HCT116 (cell line): ENCODE measurements around the gene GPC5. TPM values are rescaled to one million over a fixed set of nuclear protein-coding genes. Genes with fewer than 3 reads are reported as not detected.

ENCODE experiments used
- ATAC-seq: fragments of 200-7000 bp; cut with Tn5 transposase; 2 replicates; pipeline ENCODE4 v1.9.1; 2020; ENCODE audit warnings: mild to moderate bottlenecking, moderate library complexity
- BruUV-seq: library from RNA; stranded (reverse); fragments of 400-500 nt; replicated peaks from 2 replicates; lab custom pipeline; 2021; lab: Mats Ljungman, UMichigan
- CTCF ChIA-PET: fragments of 300-600 bp; sonication (Branson Sonifier 250); formaldehyde crosslinking; loops from one replicate; lab custom pipeline; 2021; ENCODE audit warnings: antibody characterized with exemption; lab: Charles Lee
- POLR2A ChIA-PET: fragments of 300-600, 350-600 bp; sonication (Branson Sonifier 250); formaldehyde crosslinking; loops from one replicate; lab custom pipeline; 2021; ENCODE audit warnings: antibody characterized with exemption; lab: Charles Lee
- RAD21 ChIA-PET, 2 experiments: fragments of 300-600 bp; sonication (Branson Sonifier 250); formaldehyde crosslinking; loops; one replicate each; lab custom pipeline; 2023; ENCODE audit warnings: low total read pairs in 2 of 2; ENCODE audit not compliant: uncharacterized antibody in 2 of 2, unreplicated experiment in 2 of 2, low non-redundant PET in 1 of 2; lab: Charles Lee
- DNase-seq: peaks from one replicate; pipeline ENCODE4 v3.0.0-alpha.2; 2010; ENCODE audit warnings: low read depth, low spot score
- H2AFZ ChIP-seq: fragments of 200-600 bp; shearing (Covaris generic), sonication (generic); 2 replicates; pipeline ENCODE4 v1.6.1; 2017; ENCODE audit warnings: low read depth, mixed run types, mixed read lengths, antibody characterized with exemption, low read length; ENCODE audit not compliant: poor library complexity, severe bottlenecking
- H3K27ac ChIP-seq: 2 replicates; pipeline ENCODE4 v1.5.1; 2012; ENCODE audit warnings: low read depth, low read length
- H3K27me3 ChIP-seq: fragments of 200-600 bp; sonication (generic); 2 replicates; pipeline ENCODE4 v1.6.1; 2016; ENCODE audit warnings: mixed run types, low read length, mixed read lengths; ENCODE audit not compliant: insufficient read depth
- H3K36me3 ChIP-seq, 2 experiments: fragments of 200-500 bp in 1 of 2; fragments of 200-600 bp in 1 of 2; sonication (Bioruptor generic) in 1 of 2; sonication (generic) in 1 of 2; 2 replicates each; pipeline versions ENCODE4 v1.5.1 to v1.6.1; 2014 to 2016; ENCODE audit warnings: low read length in 2 of 2, inconsistent platforms in 1 of 2, mixed read lengths in 1 of 2, mixed run types in 1 of 2; ENCODE audit not compliant: insufficient read depth in 2 of 2, control insufficient read depth in 1 of 2
- H3K4me1 ChIP-seq, 2 experiments: fragments of 200-600 bp in 1 of 2; sonication (generic) in 1 of 2; 2 replicates each; pipeline versions ENCODE4 v1.5.1 to v1.6.1; 2012 to 2017; ENCODE audit warnings: low read length in 2 of 2, inconsistent platforms in 1 of 2, mild to moderate bottlenecking in 1 of 2, mixed read lengths in 1 of 2, mixed run types in 1 of 2, moderate library complexity in 1 of 2; ENCODE audit not compliant: insufficient read depth in 2 of 2, control insufficient read depth in 1 of 2
- H3K4me2 ChIP-seq: fragments of 200-600 bp; sonication (generic); 2 replicates; pipeline ENCODE4 v1.6.1; 2017; ENCODE audit warnings: mixed run types, low read length, mixed read lengths
- H3K4me3 ChIP-seq, 2 experiments: fragments of 200-600 bp in 1 of 2; sonication (generic) in 1 of 2; replicated peaks in 1 of 2; 2 replicates each; pipeline ENCODE4 v1.5.1; 2011 to 2016; ENCODE audit warnings: low read length in 2 of 2, control low read depth in 1 of 2, low read depth in 1 of 2, mild to moderate bottlenecking in 1 of 2, mixed read lengths in 1 of 2, mixed run types in 1 of 2
- H3K79me2 ChIP-seq: fragments of 200-600 bp; sonication (generic); 2 replicates; pipeline ENCODE4 v1.6.1; 2017; ENCODE audit warnings: mild to moderate bottlenecking, mixed run types, low read length, moderate library complexity, mixed read lengths; ENCODE audit not compliant: insufficient read depth
- H3K9ac ChIP-seq: fragments of 200-600 bp; sonication (generic); 2 replicates; pipeline ENCODE4 v1.6.1; 2016; ENCODE audit warnings: low read length, mixed read lengths
- H3K9me2 ChIP-seq: fragments of 200-600 bp; sonication (generic), shearing (Covaris generic); 2 replicates; pipeline ENCODE4 v1.6.1; 2017; ENCODE audit warnings: mixed run types, mild to moderate bottlenecking, moderate library complexity; ENCODE audit not compliant: insufficient read depth
- H3K9me3 ChIP-seq, 2 experiments: fragments of 200-500 bp in 1 of 2; fragments of 200-600 bp in 1 of 2; sonication (Bioruptor generic) in 1 of 2; sonication (generic) in 1 of 2; 2 replicates each; pipeline ENCODE4 v1.6.1; 2014 to 2017; ENCODE audit warnings: low read length in 2 of 2, mixed read lengths in 2 of 2, inconsistent platforms in 1 of 2, low read depth in 1 of 2, mild to moderate bottlenecking in 1 of 2, mixed run types in 1 of 2, moderate library complexity in 1 of 2; ENCODE audit not compliant: control insufficient read depth in 1 of 2, insufficient read depth in 1 of 2
- H4K20me1 ChIP-seq: fragments of 200-600 bp; sonication (generic), shearing (Covaris generic); 2 replicates; pipeline ENCODE4 v1.6.1; 2017; ENCODE audit warnings: mixed run types, mild to moderate bottlenecking, moderate library complexity; ENCODE audit not compliant: insufficient read depth
- EZH2phosphoT487 ChIP-seq: fragments of 200-600 bp; IDR thresholded peaks from 2 replicates; pipeline ENCODE4 v1.6.1; 2018; ENCODE audit warnings: antibody characterized with exemption, borderline replicate concordance
- JUND ChIP-seq: IDR thresholded peaks from 2 replicates; pipeline ENCODE4 v1.6.1; 2012
- SP1 ChIP-seq: IDR thresholded peaks from 2 replicates; pipeline ENCODE4 v1.6.1; 2012; ENCODE audit warnings: low read depth
- ZNF274 ChIP-seq: fragments of 200-500 bp; sonication (Bioruptor generic); IDR thresholded peaks from 2 replicates; pipeline ENCODE4 v1.6.1; 2014; ENCODE audit warnings: mild to moderate bottlenecking, low read depth, low read length, inconsistent platforms
- intact Hi-C: fragments of 100-400 bp; cut with micrococcal nuclease; formaldehyde crosslinking; loops from 2 replicates; pipeline ENCODE4 v1.10.0; 2022
- total RNA-seq: library from RNA; stranded (reverse); gene quantifications from one replicate; pipeline ENCODE4 v1.2.1, GENCODE V29; 2021; ENCODE audit not compliant: unreplicated experiment
- TF ChIP-seq, protein P1 (sequence below): IDR thresholded peaks from 2 replicates; pipeline ENCODE4 v1.6.1; 2012; ENCODE audit warnings: low read depth

The GPC5 gene
- total RNA-seq, 1 experiment from 2014 or later, result not detected

GRCh38 chr13:91709180-91709579 is 310.8 kb downstream of the GPC5 start (continued):
- TF ChIP-seq, protein P1, sequence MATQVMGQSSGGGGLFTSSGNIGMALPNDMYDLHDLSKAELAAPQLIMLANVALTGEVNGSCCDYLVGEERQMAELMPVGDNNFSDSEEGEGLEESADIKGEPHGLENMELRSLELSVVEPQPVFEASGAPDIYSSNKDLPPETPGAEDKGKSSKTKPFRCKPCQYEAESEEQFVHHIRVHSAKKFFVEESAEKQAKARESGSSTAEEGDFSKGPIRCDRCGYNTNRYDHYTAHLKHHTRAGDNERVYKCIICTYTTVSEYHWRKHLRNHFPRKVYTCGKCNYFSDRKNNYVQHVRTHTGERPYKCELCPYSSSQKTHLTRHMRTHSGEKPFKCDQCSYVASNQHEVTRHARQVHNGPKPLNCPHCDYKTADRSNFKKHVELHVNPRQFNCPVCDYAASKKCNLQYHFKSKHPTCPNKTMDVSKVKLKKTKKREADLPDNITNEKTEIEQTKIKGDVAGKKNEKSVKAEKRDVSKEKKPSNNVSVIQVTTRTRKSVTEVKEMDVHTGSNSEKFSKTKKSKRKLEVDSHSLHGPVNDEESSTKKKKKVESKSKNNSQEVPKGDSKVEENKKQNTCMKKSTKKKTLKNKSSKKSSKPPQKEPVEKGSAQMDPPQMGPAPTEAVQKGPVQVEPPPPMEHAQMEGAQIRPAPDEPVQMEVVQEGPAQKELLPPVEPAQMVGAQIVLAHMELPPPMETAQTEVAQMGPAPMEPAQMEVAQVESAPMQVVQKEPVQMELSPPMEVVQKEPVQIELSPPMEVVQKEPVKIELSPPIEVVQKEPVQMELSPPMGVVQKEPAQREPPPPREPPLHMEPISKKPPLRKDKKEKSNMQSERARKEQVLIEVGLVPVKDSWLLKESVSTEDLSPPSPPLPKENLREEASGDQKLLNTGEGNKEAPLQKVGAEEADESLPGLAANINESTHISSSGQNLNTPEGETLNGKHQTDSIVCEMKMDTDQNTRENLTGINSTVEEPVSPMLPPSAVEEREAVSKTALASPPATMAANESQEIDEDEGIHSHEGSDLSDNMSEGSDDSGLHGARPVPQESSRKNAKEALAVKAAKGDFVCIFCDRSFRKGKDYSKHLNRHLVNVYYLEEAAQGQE, result no peak
- TF ChIP-seq SP1, result no peak
- no peak for TF ChIP-seq EZH2phosphoT487
- TF ChIP-seq JUND, result no peak
- TF ChIP-seq, all 23 proteins: peak for 0

DNA sequence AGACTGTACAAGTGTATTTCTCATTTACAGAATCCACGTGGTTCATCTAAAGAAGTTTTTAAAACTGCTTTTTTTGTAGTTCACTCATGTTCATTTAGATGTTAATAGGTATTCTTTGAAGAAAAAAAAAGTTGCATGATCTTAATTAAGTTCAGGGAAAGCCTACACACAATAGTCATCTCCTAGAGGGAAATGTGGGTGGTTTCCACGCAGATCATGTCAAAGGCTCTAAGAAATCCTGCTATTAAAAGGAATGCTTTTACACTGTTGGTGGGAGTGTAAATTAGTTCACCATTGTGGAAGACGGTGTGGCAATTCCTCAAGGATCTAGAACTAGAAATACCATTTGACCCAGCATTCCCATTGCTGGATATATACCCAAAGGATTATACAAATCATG is 312.3 kb downstream of the GPC5 start:
- RAD21 ChIA-PET, result no interaction called here
- peaks cover 5 to 26% of the 10 kb centered on the region in 2 experiments; a peak in 3 of 4 replicates for H3K9me3 ChIP-seq
- intact Hi-C loops, result no loop called here
- no peak overlapping the region for H3K27ac ChIP-seq
- no peak overlapping the region for H3K4me2 ChIP-seq
- no peaks in the 10 kb centered on the region for H3K79me2 ChIP-seq
- no peak overlapping the region for H3K9ac ChIP-seq
- CTCF ChIA-PET, result no interaction called here
- no peak for TF ChIP-seq ZNF274
- ATAC-seq, result no peak
- H3K4me3 ChIP-seq, result no peak overlapping the region
- no peak for DNase-seq
- no peaks in the 10 kb centered on the region for H3K36me3 ChIP-seq
- no peaks in the 10 kb centered on the region for H3K27me3 ChIP-seq
- no peaks in the 10 kb centered on the region for H4K20me1 ChIP-seq
- POLR2A ChIA-PET, result no interaction called here
- no peaks in the 10 kb centered on the region for H3K4me1 ChIP-seq
- H2AFZ ChIP-seq, result no peak overlapping the region
- H3K9me2 ChIP-seq, result no peaks in the 10 kb centered on the region
- no TSS peak for BruUV-seq
